Loucy (cell line): ENCODE data around the gene BACH2.

Experiments
- H2AFZ ChIP-seq: fragments of 200-600 bp; sonication (generic); 2 replicates; pipeline ENCODE4 v1.6.0; 2016; ENCODE audit warnings: antibody characterized with exemption, mild to moderate bottlenecking, low read length, moderate library complexity
- H3F3A ChIP-seq: fragments of 200-600 bp; 2 replicates; pipeline ENCODE4 v1.6.0; 2016; ENCODE audit warnings: antibody characterized with exemption, low read depth, mild to moderate bottlenecking
- H3K27me3 ChIP-seq: fragments of 200-600 bp; sonication (generic); 2 replicates; pipeline ENCODE4 v1.6.1; 2014; ENCODE audit warnings: low read length, mild to moderate bottlenecking; ENCODE audit not compliant: insufficient read depth, poor library complexity, severe bottlenecking
- H3K36me3 ChIP-seq: fragments of 200-600 bp; sonication (generic); 2 replicates; pipeline ENCODE4 v1.6.1; 2016; ENCODE audit warnings: low read length; ENCODE audit not compliant: insufficient read depth
- H3K4me1 ChIP-seq: fragments of 200-600 bp; sonication (generic); 2 replicates; pipeline ENCODE4 v1.5.1; 2014; ENCODE audit warnings: low read length, mild to moderate bottlenecking; ENCODE audit not compliant: insufficient read depth, poor library complexity, severe bottlenecking
- H3K4me2 ChIP-seq: fragments of 200-600 bp; sonication (generic); 2 replicates; pipeline ENCODE4 v1.6.0; 2014; ENCODE audit warnings: antibody characterized with exemption, low read length, low read depth, mild to moderate bottlenecking; ENCODE audit not compliant: poor library complexity, severe bottlenecking
- H3K4me3 ChIP-seq: fragments of 200-600 bp; sonication (generic); 2 replicates; pipeline ENCODE4 v1.5.1; 2014; ENCODE audit warnings: low read length, mild to moderate bottlenecking, mixed read lengths; ENCODE audit not compliant: poor library complexity, severe bottlenecking
- H3K79me2 ChIP-seq: fragments of 200-600 bp; sonication (generic); 2 replicates; pipeline ENCODE4 v1.6.1; 2014; ENCODE audit warnings: low read length; ENCODE audit not compliant: insufficient read depth
- H3K9ac ChIP-seq: fragments of 200-600 bp; sonication (generic); 2 replicates; pipeline ENCODE4 v1.6.0; 2014; ENCODE audit warnings: mild to moderate bottlenecking, low read depth, low read length, moderate library complexity; ENCODE audit not compliant: poor library complexity, severe bottlenecking
- H3K9me2 ChIP-seq: fragments of 200-600 bp; sonication (generic); replicated peaks from 2 replicates; pipeline ENCODE4 v1.6.1; 2016; ENCODE audit warnings: low read depth, low read length, mixed read lengths
- H3K9me3 ChIP-seq: fragments of 200-600 bp; sonication (generic); 2 replicates; pipeline ENCODE4 v1.6.1; 2014; ENCODE audit warnings: mild to moderate bottlenecking, antibody characterized with exemption, low read length, low read depth; ENCODE audit not compliant: insufficient read depth
- H4K20me1 ChIP-seq: fragments of 200-600 bp; sonication (generic); 2 replicates; pipeline ENCODE4 v1.6.0; 2014; ENCODE audit warnings: antibody characterized with exemption, low read length, mild to moderate bottlenecking; ENCODE audit not compliant: insufficient read depth, poor library complexity, severe bottlenecking
- CTCF ChIP-seq: fragments of 200-600 bp; sonication (generic); conservative IDR thresholded peaks from 2 replicates; pipeline ENCODE4 v1.5.1; 2014; ENCODE audit warnings: mild to moderate bottlenecking, antibody characterized with exemption, low read length
- EZH2phosphoT487 ChIP-seq: fragments of 200-600 bp; IDR thresholded peaks from 2 replicates; pipeline ENCODE4 v1.6.1; 2018; ENCODE audit warnings: antibody characterized with exemption, mild to moderate bottlenecking, moderate library complexity, borderline replicate concordance

Gene BACH2

DNA sequence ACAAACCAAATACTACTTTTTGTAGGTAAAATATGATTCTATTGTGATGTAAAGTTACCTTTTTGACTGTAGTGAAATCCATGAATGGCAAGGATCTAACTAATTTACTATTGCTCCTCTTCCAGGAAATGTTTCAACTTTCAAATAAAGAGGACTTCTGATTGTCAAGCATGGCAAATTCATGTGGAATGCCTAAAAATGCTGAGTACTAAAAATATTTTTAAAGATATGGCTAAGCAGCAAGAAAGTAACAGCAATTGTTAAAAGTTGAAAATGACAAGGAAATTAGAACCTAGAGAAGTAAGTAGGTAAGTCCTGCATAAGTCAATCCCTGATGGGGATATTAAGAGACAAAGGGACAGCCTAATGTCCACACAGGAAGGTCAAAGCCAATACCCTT is 126.0 kb downstream of the BACH2 start:
- H3K4me3 ChIP-seq, result no peak overlapping the region
- no peaks in the 10 kb centered on the region for H4K20me1 ChIP-seq
- no peak overlapping the region for H2AFZ ChIP-seq
- TF ChIP-seq CTCF (no peak), EZH2phosphoT487 (no peak)
- peaks cover 41% of the 10 kb centered on the region for H3K79me2 ChIP-seq
- no peaks in the 10 kb centered on the region for H3K9me2 ChIP-seq
- H3K27me3 ChIP-seq, result no peaks in the 10 kb centered on the region
- no peaks in the 10 kb centered on the region; the same call in 1 of the 2 replicates for H3F3A ChIP-seq
- peaks cover 41% of the 10 kb centered on the region for H3K4me1 ChIP-seq
- no peak overlapping the region for H3K9ac ChIP-seq
- no peak overlapping the region for H3K4me2 ChIP-seq
- 0 out of 2 replicates have a peak, but pooled peaks cover 5% of the 10 kb centered on the region for H3K9me3 ChIP-seq
- peaks cover 7% of the 10 kb centered on the region; the same call in 1 of the 2 replicates for H3K36me3 ChIP-seq

DNA sequence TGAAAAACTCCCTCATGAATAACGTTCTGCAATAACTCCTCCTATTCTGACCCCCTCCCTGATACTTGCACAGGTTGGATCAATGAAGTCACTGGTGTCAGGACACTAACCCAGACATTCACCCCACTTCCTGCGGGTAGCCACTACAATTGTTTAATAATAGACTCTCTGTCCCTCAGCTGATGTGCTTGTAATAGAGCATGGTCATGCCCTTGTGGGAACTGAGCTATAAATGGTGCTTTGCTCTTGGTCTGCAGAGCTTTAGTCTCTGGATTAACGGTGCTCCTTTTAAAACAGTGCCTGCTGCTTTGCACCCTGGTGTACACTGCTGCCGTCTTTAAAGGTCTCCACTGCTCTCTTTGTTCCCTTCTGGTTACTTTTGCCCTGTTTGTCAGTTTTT is 127.3 kb downstream of the BACH2 start:
- TF ChIP-seq CTCF (no peak), EZH2phosphoT487 (no peak)
- H3K9me3 ChIP-seq, result 0 out of 2 replicates have a peak, but pooled peaks cover 5% of the 10 kb centered on the region
- peaks cover 38% of the 10 kb centered on the region for H3K4me1 ChIP-seq
- H3K27me3 ChIP-seq, result no peaks in the 10 kb centered on the region
- peak overlapping the region; percentile 55 for H3K4me2 ChIP-seq
- no peaks in the 10 kb centered on the region for H4K20me1 ChIP-seq
- peaks cover 7% of the 10 kb centered on the region; the same call in 1 of the 2 replicates for H3K36me3 ChIP-seq
- H3K4me3 ChIP-seq, result peak overlapping the region; percentile 10
- peaks cover 41% of the 10 kb centered on the region for H3K79me2 ChIP-seq
- H3F3A ChIP-seq, result no peaks in the 10 kb centered on the region; the same call in 1 of the 2 replicates
- peak overlapping the region; percentile 13 for H3K9ac ChIP-seq
- H2AFZ ChIP-seq, result no peak overlapping the region
- H3K9me2 ChIP-seq, result no peaks in the 10 kb centered on the region

GRCh38 chr6:90168693-90169131 is 127.9 kb downstream of the BACH2 start:
- Histone ChIP-seq H3K9me2 (no peaks in the 10 kb centered on the region), H3F3A (peaks cover under 1% of the 10 kb centered on the region; the same call in 1 of the 2 replicates), H3K27me3 (no peaks in the 10 kb centered on the region), H3K79me2 (peaks cover 42% of the 10 kb centered on the region), H3K4me1 (peaks cover 39% of the 10 kb centered on the region), H3K4me3 (no peak overlapping the region), H2AFZ (no peak overlapping the region), H3K36me3 (peaks cover 7% of the 10 kb centered on the region; the same call in 1 of the 2 replicates), H3K9me3 (0 out of 2 replicates have a peak, but pooled peaks cover 5% of the 10 kb centered on the region), H3K4me2 (peak overlapping the region; percentile 55), H3K9ac (no peak overlapping the region), H4K20me1 (no peaks in the 10 kb centered on the region)
- TF ChIP-seq CTCF, result no peak
- TF ChIP-seq EZH2phosphoT487, result no peak
